B cell (primary cell): ENCODE results near the gene MED27. TPM values are rescaled to one million over a fixed set of nuclear protein-coding genes. Genes with fewer than 3 reads are reported as not detected.

Source experiments
- ATAC-seq: fragments of 200-7000 bp; cut with Tn5 transposase; one replicate; pipeline ENCODE4 v1.10.0; 2021; ENCODE audit warnings: low read depth, mild to moderate bottlenecking, moderate number of reproducible peaks, moderate library complexity
- CTCF ChIA-PET: fragments of 350-600 bp; sonication (Branson Sonifier 250); formaldehyde crosslinking; loops from one replicate; lab custom pipeline; 2021; ENCODE audit warnings: antibody characterized with exemption, inconsistent platforms; lab: Charles Lee
- POLR2A ChIA-PET: fragments of 350-600 bp; sonication (Branson Sonifier 250); formaldehyde crosslinking; loops from one replicate; lab custom pipeline; 2021; ENCODE audit warnings: antibody characterized with exemption; lab: Charles Lee
- DNase-seq: peaks from one replicate; pipeline ENCODE4 v3.0.0; 2013
- H2AFZ ChIP-seq: 2 replicates; pipeline ENCODE4 v1.6.1; 2012; ENCODE audit warnings: mild to moderate bottlenecking, low read depth, low read length; ENCODE audit not compliant: insufficient read depth, poor library complexity, severe bottlenecking
- H3K27ac ChIP-seq, 2 donors: 1 replicate in 1 of 2; 2 replicates in 1 of 2; pipeline ENCODE4 v1.5.1; 2012 to 2013; ENCODE audit warnings: low read length in 2 of 2, mild to moderate bottlenecking in 2 of 2, moderate library complexity in 1 of 2
- H3K27me3 ChIP-seq, 4 experiments: fragments of 200-600 bp in 1 of 4; sonication (generic) in 1 of 4; replicated peaks in 1 of 4; 1 replicate in 2 of 4; 2 replicates in 2 of 4; pipeline versions ENCODE4 v1.6.1 to v1.7.0; 2013 to 2016; ENCODE audit warnings: low read length in 3 of 4, mild to moderate bottlenecking in 2 of 4, mixed read lengths in 1 of 4, moderate library complexity in 1 of 4; ENCODE audit not compliant: insufficient read depth in 4 of 4, control insufficient read depth in 3 of 4; ENCODE audit errors: control extremely low read depth in 1 of 4
- H3K36me3 ChIP-seq, 2 experiments: replicated peaks in 1 of 2; 1 replicate in 1 of 2; 2 replicates in 1 of 2; pipeline versions ENCODE4 v1.6.1 to v1.7.1; 2013; ENCODE audit warnings: low read length in 1 of 2; ENCODE audit not compliant: insufficient read depth in 2 of 2, control insufficient read depth in 1 of 2; ENCODE audit errors: control extremely low read depth in 1 of 2, extremely low read depth in 1 of 2
- H3K4me1 ChIP-seq, 2 donors: fragments of 200-600 bp in 1 of 2; sonication (generic) in 1 of 2; 1 replicate in 1 of 2; 2 replicates in 1 of 2; pipeline versions ENCODE4 v1.5.1 to v1.6.1; 2013 to 2017; ENCODE audit warnings: low read length in 2 of 2; ENCODE audit not compliant: control insufficient read depth in 2 of 2, insufficient read depth in 2 of 2
- H3K4me2 ChIP-seq: replicated peaks from 2 replicates; pipeline ENCODE3; 2012; ENCODE audit warnings: mild to moderate bottlenecking, low read depth, low read length; ENCODE audit not compliant: poor library complexity, severe bottlenecking
- H3K4me3 ChIP-seq, 5 experiments: fragments of 200-600 bp in 1 of 5; sonication (generic) in 1 of 5; 1 replicate in 3 of 5; 2 replicates in 2 of 5; pipeline versions ENCODE4 v1.5.1 to v1.7.0; 2011 to 2016; ENCODE audit warnings: low read length in 4 of 5, mild to moderate bottlenecking in 4 of 5, low read depth in 2 of 5, control low read depth in 1 of 5, moderate library complexity in 1 of 5; ENCODE audit not compliant: insufficient read depth in 1 of 5; ENCODE audit errors: control extremely low read depth in 1 of 5, extremely low read depth in 1 of 5
- H3K79me2 ChIP-seq: fragments of 200-600 bp; sonication (generic); one replicate; pipeline ENCODE4 v1.6.0; 2016; ENCODE audit warnings: low read length; ENCODE audit not compliant: control insufficient read depth, insufficient read depth
- H3K9ac ChIP-seq: fragments of 200-600 bp; sonication (generic); 2 replicates; pipeline ENCODE4 v1.6.1; 2017; ENCODE audit warnings: mild to moderate bottlenecking, low read length, moderate library complexity
- H3K9me3 ChIP-seq, 3 donors: one replicate each; pipeline versions ENCODE4 v1.6.1 to v1.7.1; 2013; ENCODE audit warnings: low read length in 2 of 3; ENCODE audit not compliant: control insufficient read depth in 2 of 3, insufficient read depth in 1 of 3; ENCODE audit errors: control extremely low read depth in 1 of 3
- H4K20me1 ChIP-seq: 2 replicates; pipeline ENCODE4 v1.6.0; 2012; ENCODE audit warnings: mild to moderate bottlenecking, low read length; ENCODE audit not compliant: insufficient read depth, control insufficient read depth, poor library complexity, severe bottlenecking
- H3K27ac Mint-ChIP-seq: one replicate; pipeline ENCODE4 v1.8.0; 2021; ENCODE audit warnings: mixed read lengths
- H3K27me3 Mint-ChIP-seq: one replicate; pipeline ENCODE4 v1.8.0; 2021; ENCODE audit warnings: mixed read lengths
- H3K4me1 Mint-ChIP-seq: one replicate; pipeline ENCODE4 v1.8.0; 2021; ENCODE audit warnings: mixed read lengths
- H3K4me3 Mint-ChIP-seq: one replicate; pipeline ENCODE4 v1.8.0; 2021; ENCODE audit warnings: mixed read lengths
- H3K9me3 Mint-ChIP-seq: one replicate; pipeline ENCODE4 v1.8.0; 2022; ENCODE audit warnings: mixed read lengths; ENCODE audit not compliant: insufficient read depth
- CTCF ChIP-seq: fragments of 200-600 bp; IDR thresholded peaks from one replicate; pipeline ENCODE4 v1.8.0; 2022; ENCODE audit warnings: antibody characterized with exemption, mild to moderate bottlenecking
- EZH2 ChIP-seq: IDR thresholded peaks from 2 replicates; pipeline ENCODE4 v1.6.1; 2012; ENCODE audit warnings: borderline replicate concordance, low read depth, mild to moderate bottlenecking, moderate library complexity, low read length; ENCODE audit not compliant: insufficient read depth, poor library complexity, severe bottlenecking
- WGBS: methylation state at CpG from one replicate; pipeline ENCODE4 v1.1.5; 2013; ENCODE audit warnings: missing lambda C conversion rate; ENCODE audit not compliant: insufficient coverage; 5-methylcytosine and 5-hydroxymethylcytosine counted together
- intact Hi-C: fragments of 100-400 bp; cut with micrococcal nuclease; formaldehyde crosslinking; loops from one replicate; pipeline ENCODE4 v1.10.0; 2022
- polyA plus RNA-seq: library from polyadenylated mRNA; depleted of rRNA; stranded (reverse); fragments of >200 nt; gene quantifications from 2 replicates; pipeline ENCODE4 v1.2.3, GENCODE V29; 2012
- total RNA-seq, 2 donors: library from RNA; stranded (reverse); fragments of 120-200 nt in 1 of 2; gene quantifications; 1 replicate in 1 of 2; 2 replicates in 1 of 2; pipeline versions ENCODE4 v1.2.3 to v1.2.4, GENCODE V29; 2013 to 2022

MED27 gene
- total and polyA plus RNA-seq, 2 donors (not counting 1 experiment from before 2014, with no cell fraction given): 17.4 to 17.7 TPM

- no peak overlapping the region for H3K4me3 Mint-ChIP-seq
- WGBS: 98% methylated on average over 4 of the region's 6 CpGs
- H3K27ac ChIP-seq: no peak overlapping the region
- H3K9ac ChIP-seq: no peak overlapping the region
- TF ChIP-seq CTCF: no peak
- TF ChIP-seq EZH2: no peak
- intact Hi-C loops: no loop called here
- POLR2A ChIA-PET: no interaction called here
- no peaks in the 10 kb centered on the region for H3K9me3 Mint-ChIP-seq
- no peak for ATAC-seq
- H3K4me2 ChIP-seq: no peak overlapping the region
- H3K79me2 ChIP-seq: no peaks in the 10 kb centered on the region
- no peaks in the 10 kb centered on the region for H3K4me1 ChIP-seq
- CTCF ChIA-PET: no interaction called here
- H2AFZ ChIP-seq: no peak overlapping the region
- no peaks in the 10 kb centered on the region for H4K20me1 ChIP-seq
- H3K27ac Mint-ChIP-seq: no peak overlapping the region
- no peaks in the 10 kb centered on the region for H3K27me3 ChIP-seq
- no peak for DNase-seq
- H3K27me3 Mint-ChIP-seq: no peaks in the 10 kb centered on the region
- H3K4me1 Mint-ChIP-seq: no peaks in the 10 kb centered on the region
- no peak overlapping the region for H3K4me3 ChIP-seq
- no peaks in the 10 kb centered on the region for H3K9me3 ChIP-seq
- peaks cover 0 to 2% of the 10 kb centered on the region in 2 experiments for H3K36me3 ChIP-seq
These were observed 212.0 kb downstream of the MED27 start for GRCh38 chr9:131867611-131868192.

GRCh38 chr9:131865446-131866195, 214.0 kb downstream of the MED27 start:
- H3K36me3 ChIP-seq: peaks cover 0 to 7% of the 10 kb centered on the region in 2 experiments
- H3K4me2 ChIP-seq: no peak overlapping the region
- no peak overlapping the region for H3K4me3 ChIP-seq
- Mint-ChIP-seq H3K27ac (no peak overlapping the region), H3K9me3 (no peaks in the 10 kb centered on the region), H3K4me3 (no peak overlapping the region), H3K27me3 (no peaks in the 10 kb centered on the region), H3K4me1 (peaks cover 3% of the 10 kb centered on the region)
- no peaks in the 10 kb centered on the region for H3K27me3 ChIP-seq
- H3K9me3 ChIP-seq: no peaks in the 10 kb centered on the region
- no peak overlapping the region for H2AFZ ChIP-seq
- ChIA-PET CTCF (no interaction called here), POLR2A (no interaction called here)
- intact Hi-C loops: no loop called here
- no peaks in the 10 kb centered on the region for H3K4me1 ChIP-seq
- H3K79me2 ChIP-seq: no peaks in the 10 kb centered on the region
- TF ChIP-seq CTCF (no peak), EZH2 (no peak)
- H3K27ac ChIP-seq: no peak overlapping the region
- 98% methylated on average over 10 of the region's 10 CpGs for WGBS
- no peak for DNase-seq
- no peak overlapping the region for H3K9ac ChIP-seq
- ATAC-seq: no peak
- no peaks in the 10 kb centered on the region for H4K20me1 ChIP-seq
